Activated T-cell treated with anti-CD3 and anti-CD28 coated beads, Interleukin-2, amount 50 U/mL, for 72 hours (primary cell): ENCODE results near the gene RPS27L. TPM values are rescaled to one million over a fixed set of nuclear protein-coding genes. Genes with fewer than 3 reads are reported as not detected.

Experiments used
- ATAC-seq, 2 donors: fragments of 150-1000 bp; cut with Tn5 transposase; replicated peaks in 1 of 2; 2 replicates each; pipeline ENCODE4 v1.10.0; 2021; ENCODE audit warnings: moderate library complexity in 2 of 2, mild to moderate bottlenecking in 1 of 2
- DNase-seq, 2 donors: peaks; one replicate each; pipeline ENCODE4 v3.0.0; 2021 to 2022; ENCODE audit warnings: mixed read lengths in 1 of 2
- H3K27ac Mint-ChIP-seq: one replicate; pipeline ENCODE4 v1.8.0; 2022; ENCODE audit warnings: mild to moderate bottlenecking, moderate library complexity, mixed read lengths
- H3K27me3 Mint-ChIP-seq: one replicate; pipeline ENCODE4 v1.8.0; 2022; ENCODE audit warnings: low read depth, mixed read lengths
- H3K36me3 Mint-ChIP-seq, 2 donors: one replicate each; pipeline ENCODE4 v1.8.0; 2022; ENCODE audit warnings: mixed read lengths in 2 of 2, mild to moderate bottlenecking in 1 of 2; ENCODE audit not compliant: insufficient read depth in 2 of 2
- H3K4me1 Mint-ChIP-seq: one replicate; pipeline ENCODE4 v1.8.0; 2022; ENCODE audit warnings: low read depth, mixed read lengths
- H3K4me3 Mint-ChIP-seq, 2 donors: one replicate each; pipeline ENCODE4 v1.8.0; 2022; ENCODE audit warnings: mild to moderate bottlenecking in 2 of 2, mixed read lengths in 2 of 2, moderate library complexity in 2 of 2
- H3K9me3 Mint-ChIP-seq, 2 donors: one replicate each; pipeline ENCODE4 v1.8.0; 2022; ENCODE audit warnings: mixed read lengths in 2 of 2
- total RNA-seq, 2 donors: library from RNA; stranded (reverse); gene quantifications; one replicate each; pipeline ENCODE4 v1.2.3, GENCODE V29; 2022

Gene RPS27L
- total RNA-seq, result 100 to 1,000 TPM; 166 to 228 TPM

GRCh38 chr15:63157118-63157843, at the start of gene RPS27L:
RPS27L (minus strand) TSS chr15:63157477; CDS start chr15:63157405, 72 bp downstream.
- no peaks in the 10 kb centered on the region for H3K27me3 Mint-ChIP-seq
- H3K27ac Mint-ChIP-seq, result peak within 1 kb of the TSS; percentile 98
- DNase-seq (peak; percentile 91 to 93), ATAC-seq (peak; percentile 97 to 98)
- H3K36me3 Mint-ChIP-seq, result peaks cover 9 to 26% of the 10 kb centered on the region in 2 donors
- H3K4me3 Mint-ChIP-seq, result peak within 1 kb of the TSS; percentile 95 to 100
- no peaks in the 10 kb centered on the region for H3K9me3 Mint-ChIP-seq
- H3K4me1 Mint-ChIP-seq, result peaks cover 11% of the 10 kb centered on the region

GRCh38 chr15:63206079-63206478, 48.8 kb upstream of the RPS27L start:
- H3K36me3 Mint-ChIP-seq, result peaks cover 7 to 22% of the 10 kb centered on the region in 2 donors
- H3K9me3 Mint-ChIP-seq, result no peaks in the 10 kb centered on the region
- DNase-seq (no peak), ATAC-seq (no peak)
- H3K27ac Mint-ChIP-seq, result peak overlapping the region; percentile 14
- peaks cover 98% of the 10 kb centered on the region for H3K4me1 Mint-ChIP-seq
- no peak overlapping the region for H3K4me3 Mint-ChIP-seq
- no peaks in the 10 kb centered on the region for H3K27me3 Mint-ChIP-seq

GRCh38 chr15:63203451-63204090, 46.3 kb upstream of the RPS27L start:
- DNase-seq, result peak; percentile 59 to 73
- H3K4me3 Mint-ChIP-seq, result peak overlapping the region; percentile 23 to 67
- peaks cover 98% of the 10 kb centered on the region for H3K4me1 Mint-ChIP-seq
- no peaks in the 10 kb centered on the region for H3K27me3 Mint-ChIP-seq
- H3K27ac Mint-ChIP-seq, result peak overlapping the region; percentile 49
- no peaks in the 10 kb centered on the region for H3K9me3 Mint-ChIP-seq
- H3K36me3 Mint-ChIP-seq, result peaks cover 6 to 26% of the 10 kb centered on the region in 2 donors
- ATAC-seq, result peak; percentile 92 to 97

GRCh38 chr15:63202861-63203260, 45.6 kb upstream of the RPS27L start:
- H3K4me3 Mint-ChIP-seq, result peak overlapping the region; percentile 46 to 67
- no peak overlapping the region for H3K27ac Mint-ChIP-seq
- peaks cover 98% of the 10 kb centered on the region for H3K4me1 Mint-ChIP-seq
- no peaks in the 10 kb centered on the region for H3K27me3 Mint-ChIP-seq
- H3K9me3 Mint-ChIP-seq, result no peaks in the 10 kb centered on the region
- peaks cover 4 to 26% of the 10 kb centered on the region in 2 donors for H3K36me3 Mint-ChIP-seq
- ATAC-seq, result no peak
- no peak for DNase-seq

GRCh38 chr15:63200464-63201249, 43.4 kb upstream of the RPS27L start:
- Mint-ChIP-seq H3K36me3 (peaks cover 2 to 16% of the 10 kb centered on the region in 2 donors), H3K4me1 (peaks cover 96% of the 10 kb centered on the region), H3K4me3 (peak overlapping the region; percentile 52 to 62), H3K27ac (peak overlapping the region; percentile 36), H3K27me3 (no peaks in the 10 kb centered on the region), H3K9me3 (no peaks in the 10 kb centered on the region)
- no peak for ATAC-seq
- DNase-seq, result no peak

GRCh38 chr15:63198371-63199250, 41.3 kb upstream of the RPS27L start:
- ATAC-seq (no peak), DNase-seq (no peak)
- no peaks in the 10 kb centered on the region for H3K9me3 Mint-ChIP-seq
- peak overlapping the region; percentile 50 for H3K27ac Mint-ChIP-seq
- peaks cover 96% of the 10 kb centered on the region for H3K4me1 Mint-ChIP-seq
- H3K4me3 Mint-ChIP-seq, result peak overlapping the region; percentile 53 to 70
- peaks cover 5 to 18% of the 10 kb centered on the region in 2 donors for H3K36me3 Mint-ChIP-seq
- no peaks in the 10 kb centered on the region for H3K27me3 Mint-ChIP-seq

GRCh38 chr15:63197626-63198025, 40.3 kb upstream of the RPS27L start:
- ATAC-seq (no peak), DNase-seq (no peak)
- peaks cover 5 to 20% of the 10 kb centered on the region in 2 donors for H3K36me3 Mint-ChIP-seq
- H3K27ac Mint-ChIP-seq, result peak overlapping the region; percentile 44
- peak overlapping the region; percentile 37 to 46 for H3K4me3 Mint-ChIP-seq
- H3K9me3 Mint-ChIP-seq, result no peaks in the 10 kb centered on the region
- H3K4me1 Mint-ChIP-seq, result peaks cover 96% of the 10 kb centered on the region
- no peaks in the 10 kb centered on the region for H3K27me3 Mint-ChIP-seq

GRCh38 chr15:63196842-63197241, 39.6 kb upstream of the RPS27L start:
- no peak overlapping the region for H3K4me3 Mint-ChIP-seq
- peaks cover 98% of the 10 kb centered on the region for H3K4me1 Mint-ChIP-seq
- ATAC-seq (no peak), DNase-seq (no peak)
- peaks cover 5 to 23% of the 10 kb centered on the region in 2 donors for H3K36me3 Mint-ChIP-seq
- no peaks in the 10 kb centered on the region for H3K27me3 Mint-ChIP-seq
- H3K27ac Mint-ChIP-seq, result no peak overlapping the region
- H3K9me3 Mint-ChIP-seq, result no peaks in the 10 kb centered on the region

- peak overlapping the region; percentile 88 to 93 for H3K4me3 Mint-ChIP-seq
- DNase-seq (no peak), ATAC-seq (no peak)
- H3K4me1 Mint-ChIP-seq, result peaks cover 93% of the 10 kb centered on the region
- H3K9me3 Mint-ChIP-seq, result no peaks in the 10 kb centered on the region
- H3K27ac Mint-ChIP-seq, result peak overlapping the region; percentile 83
- no peaks in the 10 kb centered on the region for H3K27me3 Mint-ChIP-seq
- H3K36me3 Mint-ChIP-seq, result peaks cover 5 to 24% of the 10 kb centered on the region in 2 donors
Measured at GRCh38 chr15:63195569-63196015, 38.3 kb upstream of the RPS27L start.

- no peaks in the 10 kb centered on the region for H3K27me3 Mint-ChIP-seq
- peaks cover 88% of the 10 kb centered on the region for H3K4me1 Mint-ChIP-seq
- ATAC-seq (no peak), DNase-seq (no peak)
- no peaks in the 10 kb centered on the region for H3K9me3 Mint-ChIP-seq
- H3K4me3 Mint-ChIP-seq, result peak overlapping the region; percentile 88 to 93
- H3K27ac Mint-ChIP-seq, result peak overlapping the region; percentile 83
- peaks cover 10 to 27% of the 10 kb centered on the region in 2 donors for H3K36me3 Mint-ChIP-seq
Measured at GRCh38 chr15:63194880-63195568, 37.7 kb upstream of the RPS27L start.

- ATAC-seq (no peak), DNase-seq (no peak)
- Mint-ChIP-seq H3K27ac (peak overlapping the region; percentile 99), H3K4me1 (peaks cover 81% of the 10 kb centered on the region), H3K36me3 (peaks cover 12 to 29% of the 10 kb centered on the region in 2 donors), H3K9me3 (no peaks in the 10 kb centered on the region), H3K27me3 (no peaks in the 10 kb centered on the region), H3K4me3 (peak overlapping the region; percentile 92 to 93)
Measured at GRCh38 chr15:63194302-63194701, 37.0 kb upstream of the RPS27L start.
